HepG2 (cell line): ENCODE results near the gene TUBB3. TPM values are rescaled to one million over a fixed set of nuclear protein-coding genes. Genes with fewer than 3 reads are reported as not detected.

Experiments
- ATF1 ChIP-seq: IDR thresholded peaks from 2 replicates; pipeline ENCODE4 v1.6.1; 2016; ENCODE audit warnings: mild to moderate bottlenecking, control low read depth
- ETV6 ChIP-seq: sonication (generic); formaldehyde crosslinking; conservative IDR thresholded peaks from 2 replicates; pipeline ENCODE4 v1.4.0; 2020; ENCODE audit warnings: missing genetic modification reagents
- GZF1 ChIP-seq: sonication (generic); formaldehyde crosslinking; IDR thresholded peaks from 2 replicates; pipeline ENCODE4 v1.5.1; 2020; ENCODE audit warnings: mild to moderate bottlenecking, missing genetic modification reagents
- KLF6 ChIP-seq: IDR thresholded peaks from 2 replicates; pipeline ENCODE4 v1.8.0; 2016; ENCODE audit warnings: missing biosample characterization, missing genetic modification reagents
- NFATC3 ChIP-seq: sonication (generic); formaldehyde crosslinking; IDR thresholded peaks from 2 replicates; pipeline ENCODE4 v1.5.1; 2020; ENCODE audit warnings: mild to moderate bottlenecking, missing genetic modification reagents
- POLR2AphosphoS2 ChIP-seq: IDR thresholded peaks from 2 replicates; pipeline ENCODE4 v1.6.1; 2011; ENCODE audit warnings: low read depth, low read length, improper control_type of control experiment
- POLR2AphosphoS5 ChIP-seq: IDR thresholded peaks from 2 replicates; pipeline ENCODE4 v1.6.1; 2012; ENCODE audit warnings: low read depth, low read length
- U2AF2 ChIP-seq: fragments of 200-400 bp; formaldehyde crosslinking; IDR thresholded peaks from 2 replicates; pipeline ENCODE4 v1.6.1; 2017; ENCODE audit warnings: low read depth, mild to moderate bottlenecking, low read length
- ZNF12 ChIP-seq: sonication (generic); formaldehyde crosslinking; IDR thresholded peaks from 2 replicates; pipeline ENCODE4 v1.5.0; 2020; ENCODE audit warnings: missing genetic modification reagents
- ZNF331 ChIP-seq: sonication (generic); formaldehyde crosslinking; IDR thresholded peaks from 2 replicates; pipeline ENCODE4 v1.4.0; 2020; ENCODE audit warnings: missing genetic modification reagents
- ZNF704 ChIP-seq: sonication (generic); formaldehyde crosslinking; IDR thresholded peaks from 2 replicates; pipeline ENCODE4 v1.8.1; 2023; ENCODE audit warnings: mild to moderate bottlenecking, inconsistent platforms, moderate library complexity, missing genetic modification reagents, borderline replicate concordance
- ZNF724P ChIP-seq: sonication (generic); formaldehyde crosslinking; IDR thresholded peaks from 2 replicates; pipeline ENCODE4 v1.8.0; 2022; ENCODE audit warnings: missing genetic modification reagents, borderline replicate concordance
- polyA plus RNA-seq, 8 experiments: library from polyadenylated mRNA; depleted of rRNA in 3 of 8; stranded (reverse) in 7 of 8; unstranded in 1 of 8; fragments of >200 nt; fragmentation: Illumina TruSeq in 4 of 8; extraction: Trizol in 4 of 8; gene quantifications; 2 replicates each; pipeline versions ENCODE4 v1.2.1 to v1.2.3, GENCODE V29; 2011 to 2016; ENCODE audit warnings: low read depth in 4 of 8, missing spikeins in 1 of 8, mixed read lengths in 1 of 8; ENCODE audit not compliant: insufficient read depth in 1 of 8
- total RNA-seq, 5 experiments: library from RNA; depleted of rRNA; stranded (reverse); fragments of >200 nt; fragmentation: Illumina TruSeq; extraction: Trizol; gene quantifications; 2 replicates each; pipeline ENCODE4 v1.2.3, GENCODE V29; 2016; ENCODE audit warnings: low read depth in 1 of 5
- TF ChIP-seq, protein P1 (sequence below): sonication (generic); formaldehyde crosslinking; IDR thresholded peaks from 2 replicates; pipeline ENCODE4 v1.5.1; 2020; ENCODE audit warnings: missing genetic modification reagents, mild to moderate bottlenecking, borderline replicate concordance
- TF ChIP-seq, protein P2 (sequence below): IDR thresholded peaks from 2 replicates; pipeline ENCODE4 v1.6.1; 2016; ENCODE audit warnings: low read depth
- TF ChIP-seq, protein P3 (sequence below): sonication (generic); formaldehyde crosslinking; IDR thresholded peaks from 2 replicates; pipeline ENCODE4 v1.4.0; 2020; ENCODE audit warnings: missing genetic modification reagents
- TF ChIP-seq, protein P4 (sequence below): sonication (generic); formaldehyde crosslinking; IDR thresholded peaks from 2 replicates; pipeline ENCODE4 v1.8.0; 2022; ENCODE audit warnings: mild to moderate bottlenecking, missing genetic modification reagents; ENCODE audit not compliant: insufficient replicate concordance

The TUBB3 gene
- total and polyA plus RNA-seq, 2 of the 13 experiments (the other 11 are each of a cell fraction or from before 2014, with no cell fraction given), result 110 to 185 TPM

- TF ChIP-seq ZNF331, result peak; percentile 87
- TF ChIP-seq, protein P1, sequence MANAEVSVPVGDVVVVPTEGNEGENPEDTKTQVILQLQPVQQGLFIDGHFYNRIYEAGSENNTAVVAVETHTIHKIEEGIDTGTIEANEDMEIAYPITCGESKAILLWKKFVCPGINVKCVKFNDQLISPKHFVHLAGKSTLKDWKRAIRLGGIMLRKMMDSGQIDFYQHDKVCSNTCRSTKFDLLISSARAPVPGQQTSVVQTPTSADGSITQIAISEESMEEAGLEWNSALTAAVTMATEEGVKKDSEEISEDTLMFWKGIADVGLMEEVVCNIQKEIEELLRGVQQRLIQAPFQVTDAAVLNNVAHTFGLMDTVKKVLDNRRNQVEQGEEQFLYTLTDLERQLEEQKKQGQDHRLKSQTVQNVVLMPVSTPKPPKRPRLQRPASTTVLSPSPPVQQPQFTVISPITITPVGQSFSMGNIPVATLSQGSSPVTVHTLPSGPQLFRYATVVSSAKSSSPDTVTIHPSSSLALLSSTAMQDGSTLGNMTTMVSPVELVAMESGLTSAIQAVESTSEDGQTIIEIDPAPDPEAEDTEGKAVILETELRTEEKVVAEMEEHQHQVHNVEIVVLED, result 0 out of 2 replicates have a peak, but pooled peaks have one; percentile 27
- TF ChIP-seq NFATC3, result 0 out of 2 replicates have a peak, but pooled peaks have one; percentile 88
- TF ChIP-seq, protein P2, sequence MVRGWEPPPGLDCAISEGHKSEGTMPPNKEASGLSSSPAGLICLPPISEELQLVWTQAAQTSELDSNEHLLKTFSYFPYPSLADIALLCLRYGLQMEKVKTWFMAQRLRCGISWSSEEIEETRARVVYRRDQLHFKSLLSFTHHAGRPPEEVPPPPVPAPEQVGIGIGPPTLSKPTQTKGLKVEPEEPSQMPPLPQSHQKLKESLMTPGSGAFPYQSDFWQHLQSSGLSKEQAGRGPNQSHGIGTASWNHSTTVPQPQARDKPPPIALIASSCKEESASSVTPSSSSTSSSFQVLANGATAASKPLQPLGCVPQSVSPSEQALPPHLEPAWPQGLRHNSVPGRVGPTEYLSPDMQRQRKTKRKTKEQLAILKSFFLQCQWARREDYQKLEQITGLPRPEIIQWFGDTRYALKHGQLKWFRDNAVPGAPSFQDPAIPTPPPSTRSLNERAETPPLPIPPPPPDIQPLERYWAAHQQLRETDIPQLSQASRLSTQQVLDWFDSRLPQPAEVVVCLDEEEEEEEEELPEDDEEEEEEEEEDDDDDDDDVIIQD (CRISPR knock-in tag), result peak; percentile 47; the same call in 1 of the 2 replicates
- TF ChIP-seq KLF6 (CRISPR knock-in tag), result peak; percentile 88; the same call in 1 of the 2 replicates
- no peak for TF ChIP-seq ETV6
- no peak for TF ChIP-seq ATF1
- TF ChIP-seq POLR2AphosphoS5, result peak; percentile 73
- TF ChIP-seq U2AF2, result no peak
- TF ChIP-seq, protein P3, sequence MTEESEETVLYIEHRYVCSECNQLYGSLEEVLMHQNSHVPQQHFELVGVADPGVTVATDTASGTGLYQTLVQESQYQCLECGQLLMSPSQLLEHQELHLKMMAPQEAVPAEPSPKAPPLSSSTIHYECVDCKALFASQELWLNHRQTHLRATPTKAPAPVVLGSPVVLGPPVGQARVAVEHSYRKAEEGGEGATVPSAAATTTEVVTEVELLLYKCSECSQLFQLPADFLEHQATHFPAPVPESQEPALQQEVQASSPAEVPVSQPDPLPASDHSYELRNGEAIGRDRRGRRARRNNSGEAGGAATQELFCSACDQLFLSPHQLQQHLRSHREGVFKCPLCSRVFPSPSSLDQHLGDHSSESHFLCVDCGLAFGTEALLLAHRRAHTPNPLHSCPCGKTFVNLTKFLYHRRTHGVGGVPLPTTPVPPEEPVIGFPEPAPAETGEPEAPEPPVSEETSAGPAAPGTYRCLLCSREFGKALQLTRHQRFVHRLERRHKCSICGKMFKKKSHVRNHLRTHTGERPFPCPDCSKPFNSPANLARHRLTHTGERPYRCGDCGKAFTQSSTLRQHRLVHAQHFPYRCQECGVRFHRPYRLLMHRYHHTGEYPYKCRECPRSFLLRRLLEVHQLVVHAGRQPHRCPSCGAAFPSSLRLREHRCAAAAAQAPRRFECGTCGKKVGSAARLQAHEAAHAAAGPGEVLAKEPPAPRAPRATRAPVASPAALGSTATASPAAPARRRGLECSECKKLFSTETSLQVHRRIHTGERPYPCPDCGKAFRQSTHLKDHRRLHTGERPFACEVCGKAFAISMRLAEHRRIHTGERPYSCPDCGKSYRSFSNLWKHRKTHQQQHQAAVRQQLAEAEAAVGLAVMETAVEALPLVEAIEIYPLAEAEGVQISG (CRISPR knock-in tag), result peak; percentile 47; the same call in 1 of the 2 replicates
- TF ChIP-seq GZF1 (CRISPR knock-in tag), result 0 out of 2 replicates have a peak, but pooled peaks have one; percentile 13
- peak; percentile 82; the same call in 1 of the 2 replicates for TF ChIP-seq POLR2AphosphoS2
- TF ChIP-seq ZNF12 (CRISPR knock-in tag), result 0 out of 2 replicates have a peak, but pooled peaks have one; percentile 18
- TF ChIP-seq ZNF704 (CRISPR knock-in tag), result peak; percentile 57; the same call in 1 of the 2 replicates
- no peak for TF ChIP-seq ZNF724P (CRISPR knock-in tag)
- TF ChIP-seq, protein P4, sequence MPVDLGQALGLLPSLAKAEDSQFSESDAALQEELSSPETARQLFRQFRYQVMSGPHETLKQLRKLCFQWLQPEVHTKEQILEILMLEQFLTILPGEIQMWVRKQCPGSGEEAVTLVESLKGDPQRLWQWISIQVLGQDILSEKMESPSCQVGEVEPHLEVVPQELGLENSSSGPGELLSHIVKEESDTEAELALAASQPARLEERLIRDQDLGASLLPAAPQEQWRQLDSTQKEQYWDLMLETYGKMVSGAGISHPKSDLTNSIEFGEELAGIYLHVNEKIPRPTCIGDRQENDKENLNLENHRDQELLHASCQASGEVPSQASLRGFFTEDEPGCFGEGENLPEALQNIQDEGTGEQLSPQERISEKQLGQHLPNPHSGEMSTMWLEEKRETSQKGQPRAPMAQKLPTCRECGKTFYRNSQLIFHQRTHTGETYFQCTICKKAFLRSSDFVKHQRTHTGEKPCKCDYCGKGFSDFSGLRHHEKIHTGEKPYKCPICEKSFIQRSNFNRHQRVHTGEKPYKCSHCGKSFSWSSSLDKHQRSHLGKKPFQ (CRISPR knock-in tag), result peak; percentile 85
Measured at GRCh38 chr16:89921702-89922476, 1.3 kb upstream of the TUBB3 start (continued).
